ENCODE results near the gene IGSF8. TPM values are rescaled to one million over a fixed set of nuclear protein-coding genes. Genes with fewer than 3 reads are reported as not detected.

The IGSF8 gene
- total and polyA plus RNA-seq, 2 of the 8 experiments (the other 6 are each of a cell fraction or from before 2014, with no cell fraction given): 69.6 to 132 TPM

DNA sequence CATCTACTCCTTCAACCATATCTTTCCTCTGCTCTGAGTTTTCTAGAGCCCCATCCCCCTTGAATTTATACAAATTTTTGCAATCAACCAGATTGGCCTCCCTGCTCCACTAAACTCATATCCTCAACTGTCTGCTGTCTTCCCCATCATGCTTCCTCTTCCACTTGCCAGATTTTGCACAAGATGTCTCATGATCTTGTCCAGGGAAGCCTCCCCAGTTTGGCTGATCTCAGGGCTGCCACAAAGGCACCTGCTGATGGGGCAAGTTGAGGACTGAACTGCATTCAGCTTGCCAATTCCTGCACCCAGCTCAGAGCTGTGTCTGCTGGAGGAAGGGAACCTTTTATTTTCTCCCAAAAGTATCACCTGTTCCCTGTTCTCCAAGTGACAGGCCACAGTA lies 20.9 kb downstream of the IGSF8 start:
- H4K20me1 ChIP-seq (replicated peaks in 1 of 2; ENCODE audit: control insufficient read depth in 1 of 2, insufficient read depth in 2 of 2, low read length in 2 of 2): no peaks in the 10 kb centered on the region
- ChIA-PET POLR2A (ENCODE audit: partially characterized antibody) (interaction anchor here (1.2 to 1.7 kb wide), 2 partner anchors 8 to 18 kb away, joined by 3 to 4 read pairs; no protein-coding TSS in a partner anchor), CTCF (ENCODE audit: partially characterized antibody) (interaction anchor here (0.7 to 50.1 kb wide), 18 partner anchors 3 to 299 kb away, joined by 3 to 1874 read pairs (median 8); partner anchors contain the start of genes ATP1A4, IGSF8, KCNJ10 and KCNJ9)
- H2BK20ac ChIP-seq (ENCODE audit: low read length): 0 out of 2 replicates have a peak overlapping the region, but pooled peaks have one; percentile 21
- no peaks in the 10 kb centered on the region for H3K79me1 ChIP-seq (ENCODE audit: low read depth, low read length)
- no peak overlapping the region for H3K56ac ChIP-seq (replicated peaks; ENCODE audit: insufficient read length, low read depth, low read length)
- DNase-seq (ENCODE audit: low read depth in 1 of 2, low spot score in 2 of 2) (no peak), FAIRE-seq (no peak)
- no peaks in the 10 kb centered on the region for H3K36me3 ChIP-seq (ENCODE audit: control insufficient read depth in 2 of 4, insufficient read depth in 4 of 4, low read length in 3 of 4)
- H4K8ac ChIP-seq (ENCODE audit: extremely low read depth, insufficient read depth, low read length): no peak overlapping the region
- no peak overlapping the region for H3K14ac ChIP-seq (ENCODE audit: insufficient read length)
- no peaks in the 10 kb centered on the region for H3K23me2 ChIP-seq (ENCODE audit: low read depth, low read length)
- no peak overlapping the region for H3K4me2 ChIP-seq (ENCODE audit: insufficient read depth in 1 of 2, low read depth in 2 of 2, low read length in 2 of 2)
- no peak overlapping the region for H2AK5ac ChIP-seq (ENCODE audit: low read depth, low read length)
- no peak overlapping the region for H2BK120ac ChIP-seq (replicated peaks; ENCODE audit: low read depth, low read length)
- H3K23ac ChIP-seq (ENCODE audit: insufficient read length): no peak overlapping the region
- no peak overlapping the region for H4K5ac ChIP-seq (ENCODE audit: insufficient read length, low read depth, low read length)
- TF ChIP-seq POLR2AphosphoS5 (IDR thresholded peaks at IDR 0.05; ENCODE audit: low read depth, low read length) (no peak), CBX5 (IDR thresholded peaks at IDR 0.05; ENCODE audit: low read depth, low read length) (no peak), SRF (IDR thresholded peaks at IDR 0.05; ENCODE audit: low read depth, low read length) (no peak), RFX5 (IDR thresholded peaks at IDR 0.05; ENCODE audit: borderline replicate concordance, low read depth, low read length) (no peak), POLR2A (IDR thresholded peaks at IDR 0.05; ENCODE audit: control extremely low read depth in 1 of 2, low read depth in 2 of 2, low read length in 2 of 2) (no peak), NANOG (IDR thresholded peaks at IDR 0.05; ENCODE audit: insufficient read depth, low read depth, low read length, poor library complexity, severe bottlenecking) (no peak)
- no peak overlapping the region for H2AFZ ChIP-seq (ENCODE audit: low read length)
- H3K4me1 ChIP-seq (replicated peaks in 1 of 4; ENCODE audit: control insufficient read depth in 3 of 4, insufficient read depth in 4 of 4, low read length in 3 of 4): no peaks in the 10 kb centered on the region
- peaks cover 0 to 22% (median 10%) of the 10 kb centered on the region in 4 experiments; a peak in 6 of 7 replicates for H3K27me3 ChIP-seq (replicated peaks in 1 of 4; ENCODE audit: control insufficient read depth in 3 of 4, extremely low read depth in 1 of 4, insufficient read depth in 3 of 4, low read length in 3 of 4)
- no peak overlapping the region for H2BK12ac ChIP-seq (ENCODE audit: low read depth, low read length)
- H2BK5ac ChIP-seq (ENCODE audit: low read depth, low read length): no peak overlapping the region
- H3K4me3 ChIP-seq (ENCODE audit: extremely low read depth in 1 of 4, insufficient read depth in 2 of 4, low read depth in 3 of 4, low read length in 4 of 4): no peak overlapping the region
- H4K91ac ChIP-seq (replicated peaks; ENCODE audit: insufficient read length, low read length): no peak overlapping the region
- no peak overlapping the region for H3K4ac ChIP-seq (replicated peaks; ENCODE audit: insufficient read length, low read depth, low read length)
- no peak overlapping the region for H3K9ac ChIP-seq (replicated peaks in 1 of 4; ENCODE audit: extremely low read depth in 1 of 4, low read depth in 3 of 4, low read length in 3 of 4)
- H3K9me3 ChIP-seq (ENCODE audit: insufficient read depth in 2 of 2, low read depth in 1 of 2, low read length in 1 of 2): no peaks in the 10 kb centered on the region
- no peak overlapping the region for H3K18ac ChIP-seq (ENCODE audit: extremely low read depth, low read length)
- H2BK15ac ChIP-seq (ENCODE audit: low read length): no peak overlapping the region
- no peaks in the 10 kb centered on the region for H3K79me2 ChIP-seq (ENCODE audit: control insufficient read depth in 1 of 2, insufficient read depth in 2 of 2, low read length in 2 of 2)
- H3K27ac ChIP-seq (ENCODE audit: low read depth, low read length): no peak overlapping the region

Data from H1 (cell line).